Left lobe of liver (tissue), 1 donor: ENCODE data around the gene OR2A5. TPM values are rescaled to one million over a fixed set of nuclear protein-coding genes. Genes with fewer than 3 reads are reported as not detected.

Experiments
- total RNA-seq: library from RNA; stranded (reverse); gene quantifications from one replicate; pipeline ENCODE4 v1.2.1, GENCODE V29; 2021
- donor health status: DM: no; HTN: yes; CAD: no.

OR2A5 gene
- total RNA-seq, 1 donor from 2014 or later = not detected

Other genes starting within 250 kb of the OR2A5 start
- 56.1 TPM for gene TCAF1, start 146.8 kb upstream of the OR2A5 start, total RNA-seq
- gene OR2F2, start 113.7 kb upstream of the OR2A5 start, total RNA-seq = not detected
- not detected for gene OR2F1, start 94.1 kb upstream of the OR2A5 start, total RNA-seq
- not detected for gene OR6B1, start 48.6 kb upstream of the OR2A5 start, total RNA-seq
- not detected for gene OR2A25, start 20.9 kb downstream of the OR2A5 start, total RNA-seq
- gene OR2A12, start 37.3 kb downstream of the OR2A5 start, total RNA-seq = not detected
- not detected for gene OR2A2, start 60.6 kb downstream of the OR2A5 start, total RNA-seq
- gene OR2A14, start 74.2 kb downstream of the OR2A5 start, total RNA-seq = not detected
- gene CTAGE4, start 134.5 kb downstream of the OR2A5 start, total RNA-seq = 1.4 TPM
- 7.2 TPM for gene ARHGEF35, start 146.9 kb downstream of the OR2A5 start, total RNA-seq
- not detected for gene OR2A42, start 190.7 kb downstream of the OR2A5 start, total RNA-seq
- 1.9 TPM for gene OR2A7, start 215.8 kb downstream of the OR2A5 start, total RNA-seq
- 1.4 TPM for gene CTAGE8, start 220.3 kb downstream of the OR2A5 start, total RNA-seq